ENCODE measurements around the gene NEURL2. TPM values are rescaled to one million over a fixed set of nuclear protein-coding genes. Genes with fewer than 3 reads are reported as not detected.

The NEURL2 gene
- total and polyA plus RNA-seq, 4 donors: 1.5 to 8.3 (median 4.9) TPM

DNA sequence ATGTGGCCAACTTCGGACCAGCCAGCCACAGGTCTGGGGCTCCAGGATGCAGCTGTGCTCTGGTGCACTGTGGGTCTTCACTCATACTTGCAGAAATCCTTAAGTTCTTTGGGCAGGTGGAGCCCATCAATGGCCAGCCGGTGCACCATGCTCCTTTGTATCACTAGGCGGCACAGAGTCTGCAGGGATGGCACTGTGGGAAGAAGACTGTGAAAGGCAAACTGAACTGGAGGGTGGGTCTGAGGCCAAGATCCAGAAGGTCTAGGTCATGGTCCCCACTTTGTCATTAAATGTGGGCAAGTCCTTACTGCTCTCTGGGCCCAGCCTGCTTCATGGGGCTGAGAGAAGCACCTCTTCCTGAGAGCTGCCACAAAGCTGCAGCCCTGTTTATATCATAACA is 2.3 kb downstream of the NEURL2 start:
- 84 to 91% methylated on average over 3 of the region's 3 CpGs for WGBS, 2 donors
- H3K27ac ChIP-seq (ENCODE audit: low read depth in 1 of 2, low read length in 1 of 2): no peak overlapping the region
- TF ChIP-seq, protein P1, sequence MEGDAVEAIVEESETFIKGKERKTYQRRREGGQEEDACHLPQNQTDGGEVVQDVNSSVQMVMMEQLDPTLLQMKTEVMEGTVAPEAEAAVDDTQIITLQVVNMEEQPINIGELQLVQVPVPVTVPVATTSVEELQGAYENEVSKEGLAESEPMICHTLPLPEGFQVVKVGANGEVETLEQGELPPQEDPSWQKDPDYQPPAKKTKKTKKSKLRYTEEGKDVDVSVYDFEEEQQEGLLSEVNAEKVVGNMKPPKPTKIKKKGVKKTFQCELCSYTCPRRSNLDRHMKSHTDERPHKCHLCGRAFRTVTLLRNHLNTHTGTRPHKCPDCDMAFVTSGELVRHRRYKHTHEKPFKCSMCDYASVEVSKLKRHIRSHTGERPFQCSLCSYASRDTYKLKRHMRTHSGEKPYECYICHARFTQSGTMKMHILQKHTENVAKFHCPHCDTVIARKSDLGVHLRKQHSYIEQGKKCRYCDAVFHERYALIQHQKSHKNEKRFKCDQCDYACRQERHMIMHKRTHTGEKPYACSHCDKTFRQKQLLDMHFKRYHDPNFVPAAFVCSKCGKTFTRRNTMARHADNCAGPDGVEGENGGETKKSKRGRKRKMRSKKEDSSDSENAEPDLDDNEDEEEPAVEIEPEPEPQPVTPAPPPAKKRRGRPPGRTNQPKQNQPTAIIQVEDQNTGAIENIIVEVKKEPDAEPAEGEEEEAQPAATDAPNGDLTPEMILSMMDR (IDR thresholded peaks at IDR 0.05; ENCODE audit: control extremely low read depth, extremely low read depth): no peak
- H3K27me3 ChIP-seq (ENCODE audit: control insufficient read depth in 3 of 3, insufficient read depth in 3 of 3, low read length in 2 of 3): no peaks in the 10 kb centered on the region
- H3K36me3 ChIP-seq (ENCODE audit: control insufficient read depth in 4 of 4, insufficient read depth in 4 of 4, low read length in 4 of 4): peaks cover 5 to 28% (median 14%) of the 10 kb centered on the region in 4 donors
- no peaks in the 10 kb centered on the region for H3K9me3 ChIP-seq (ENCODE audit: control insufficient read depth in 4 of 4, insufficient read depth in 3 of 4, low read length in 3 of 4)
- no peak for DNase-seq
- H3K4me3 ChIP-seq: no peak overlapping the region
- H3K4me1 ChIP-seq (ENCODE audit: control insufficient read depth in 5 of 5, insufficient read depth in 5 of 5, low read length in 5 of 5): peaks cover 0 to 14% (median 10%) of the 10 kb centered on the region in 5 donors
- no peak overlapping the region for H3K9ac ChIP-seq (ENCODE audit: insufficient read depth in 1 of 2, low read length in 2 of 2)
- no peak for ATAC-seq (ENCODE audit: insufficient read depth, low FRiP score)

DNA sequence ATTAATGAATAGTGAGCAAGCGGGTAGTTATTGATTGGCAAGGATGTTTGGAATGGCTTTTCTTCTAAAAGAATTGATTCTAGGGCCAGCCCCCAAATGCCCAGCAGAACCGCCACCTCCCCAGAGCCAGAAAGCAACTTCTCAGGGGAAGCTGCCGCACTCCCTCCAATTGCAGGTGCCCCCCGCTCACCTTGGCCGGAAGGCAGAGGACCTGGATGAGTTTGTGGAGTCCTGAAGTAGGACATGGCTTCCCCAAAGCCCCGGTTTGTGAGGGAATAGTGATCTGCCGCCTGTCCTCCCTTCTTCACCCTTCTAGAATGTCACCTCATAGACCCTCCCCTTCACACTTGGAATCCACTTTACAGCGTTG is 3.7 kb downstream of the NEURL2 start, which contains the start of gene SPATA25:
TSS of gene SPATA25 (minus strand) at position 277 of the 370 bp plus-strand sequence. CDS start at position 245, 32 bp downstream.
- 92 to 96% methylated on average over 8 of the region's 8 CpGs for WGBS, 2 donors
- Histone ChIP-seq H3K27ac (ENCODE audit: low read depth in 1 of 2, low read length in 1 of 2) (no peak within 1 kb of the TSS), H3K4me1 (ENCODE audit: control insufficient read depth in 5 of 5, insufficient read depth in 5 of 5, low read length in 5 of 5) (peaks cover 0 to 14% (median 8%) of the 10 kb centered on the region in 5 donors)

DNA sequence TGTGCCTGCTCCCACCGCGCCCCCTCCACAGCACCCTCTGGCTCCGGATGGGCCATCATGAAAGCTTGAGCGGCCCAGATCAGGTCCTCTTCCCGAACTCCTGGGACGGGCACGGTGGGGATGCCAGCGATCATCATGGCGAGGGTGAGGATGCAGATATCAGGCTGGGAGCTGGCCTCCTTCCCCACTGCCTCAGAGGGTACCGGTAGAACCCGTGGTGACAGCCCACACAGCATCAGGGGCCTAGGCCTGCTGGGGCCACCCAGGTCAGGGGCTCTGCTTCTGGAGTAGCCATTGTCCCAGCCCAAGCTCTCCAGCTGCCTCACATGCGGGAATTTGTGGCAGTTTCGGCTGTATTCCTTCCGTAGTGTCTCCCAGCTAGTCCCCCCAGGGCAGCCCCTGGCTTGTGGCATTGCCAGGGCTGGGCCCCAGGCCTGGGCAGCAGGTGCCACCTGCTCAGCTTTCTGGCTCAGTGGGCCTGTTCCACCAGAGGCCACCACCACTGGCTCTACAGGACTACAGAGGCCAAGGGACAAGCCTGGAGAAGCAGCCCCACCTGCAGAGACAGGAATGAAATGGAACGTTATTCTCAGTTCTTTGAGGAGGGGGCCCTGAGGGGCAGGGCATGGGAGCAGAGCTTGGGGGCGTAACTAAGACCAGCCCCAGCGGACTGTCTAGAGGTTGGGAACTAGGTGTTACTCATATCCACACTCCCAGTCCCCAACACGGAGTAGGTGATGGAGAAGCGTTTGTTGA is 4.2 kb downstream of the NEURL2 start:
- 92 to 96% methylated on average over 18 to 19 of the region's 19 CpGs for WGBS, 2 donors
- TF ChIP-seq, protein P1 (IDR thresholded peaks at IDR 0.05; ENCODE audit: control extremely low read depth, extremely low read depth): no peak
- Histone ChIP-seq H3K36me3 (ENCODE audit: control insufficient read depth in 4 of 4, insufficient read depth in 4 of 4, low read length in 4 of 4) (peaks cover 10 to 26% (median 13%) of the 10 kb centered on the region in 4 donors), H3K4me3 (no peak overlapping the region), H3K9ac (ENCODE audit: insufficient read depth in 1 of 2, low read length in 2 of 2) (no peak overlapping the region), H3K9me3 (ENCODE audit: control insufficient read depth in 4 of 4, insufficient read depth in 3 of 4, low read length in 3 of 4) (no peaks in the 10 kb centered on the region), H3K4me1 (ENCODE audit: control insufficient read depth in 5 of 5, insufficient read depth in 5 of 5, low read length in 5 of 5) (peaks cover 0 to 13% (median 4%) of the 10 kb centered on the region in 5 donors), H3K27me3 (ENCODE audit: control insufficient read depth in 3 of 3, insufficient read depth in 3 of 3, low read length in 2 of 3) (no peaks in the 10 kb centered on the region), H3K27ac (ENCODE audit: low read depth in 1 of 2, low read length in 1 of 2) (no peak overlapping the region)
- ATAC-seq (ENCODE audit: insufficient read depth, low FRiP score) (no peak), DNase-seq (no peak)

More for the DNA sequence above, 3.7 kb downstream of the NEURL2 start, which contains the start of gene SPATA25:
- Histone ChIP-seq H3K9ac (ENCODE audit: insufficient read depth in 1 of 2, low read length in 2 of 2) (no peak within 1 kb of the TSS), H3K4me3 (no peak within 1 kb of the TSS), H3K9me3 (ENCODE audit: control insufficient read depth in 4 of 4, insufficient read depth in 3 of 4, low read length in 3 of 4) (no peaks in the 10 kb centered on the region), H3K27me3 (ENCODE audit: control insufficient read depth in 3 of 3, insufficient read depth in 3 of 3, low read length in 2 of 3) (no peaks in the 10 kb centered on the region), H3K36me3 (ENCODE audit: control insufficient read depth in 4 of 4, insufficient read depth in 4 of 4, low read length in 4 of 4) (peaks cover 10 to 26% (median 13%) of the 10 kb centered on the region in 4 donors)
- ATAC-seq (ENCODE audit: insufficient read depth, low FRiP score): no peak
- TF ChIP-seq, protein P1 (IDR thresholded peaks at IDR 0.05; ENCODE audit: control extremely low read depth, extremely low read depth): no peak
- DNase-seq: no peak

All from lung (tissue), 12 donors.